ENCODE measurements around the gene CRACR2B.

CRACR2B gene

GRCh38 chr11:842370-843002 lies 14.8 kb downstream of the CRACR2B start, which contains the start of the genes POLR2L and TSPAN4:
TSS of gene POLR2L (minus strand) at chr11:842529. CDS start at chr11:842508, 21 bp downstream.
TSS of gene TSPAN4 (plus strand) at chr11:842852. CDS start at chr11:850305, 7,453 bp downstream.
- Histone ChIP-seq H3K27me3 (replicated peaks) (no peaks in the 10 kb centered on the region), H3K27ac (peak within 1 kb of the TSS; percentile 97), H3K36me3 (replicated peaks) (peaks cover 36% of the 10 kb centered on the region), H3K4me3 (ENCODE audit: low read depth, low read length) (peak within 1 kb of the TSS; percentile 91)
- DNase-seq: peak; percentile 71
- TF ChIP-seq CTCF (IDR thresholded peaks at IDR 0.05; ENCODE audit: low read depth, low read length, missing control alignments): no peak
- in situ Hi-C loops (cut with HindIII; ENCODE audit: low pct_ligation_motif_present, low sequenced_read_pairs): no loop called here

- TF ChIP-seq CTCF (IDR thresholded peaks at IDR 0.05; ENCODE audit: low read depth, low read length, missing control alignments): no peak
- DNase-seq: no peak
- Histone ChIP-seq H3K27ac (peak overlapping the region; percentile 40), H3K4me3 (ENCODE audit: low read depth, low read length) (peak overlapping the region; percentile 91), H3K27me3 (replicated peaks) (no peaks in the 10 kb centered on the region), H3K36me3 (replicated peaks) (peaks cover 30% of the 10 kb centered on the region)
- in situ Hi-C loops (cut with HindIII; ENCODE audit: low pct_ligation_motif_present, low sequenced_read_pairs): no loop called here
These were observed 15.5 kb downstream of the CRACR2B start for GRCh38 chr11:843086-843734.

GRCh38 chr11:843818-844692 lies 16.3 kb downstream of the CRACR2B start:
- Histone ChIP-seq H3K27ac (peak overlapping the region; percentile 40), H3K27me3 (replicated peaks) (no peaks in the 10 kb centered on the region), H3K36me3 (replicated peaks) (peaks cover 22% of the 10 kb centered on the region), H3K4me3 (ENCODE audit: low read depth, low read length) (peak overlapping the region; percentile 91)
- DNase-seq: peak; percentile 76
- TF ChIP-seq CTCF (IDR thresholded peaks at IDR 0.05; ENCODE audit: low read depth, low read length, missing control alignments): no peak
- in situ Hi-C loops (cut with HindIII; ENCODE audit: low pct_ligation_motif_present, low sequenced_read_pairs): no loop called here

- Histone ChIP-seq H3K27me3 (replicated peaks) (no peaks in the 10 kb centered on the region), H3K36me3 (replicated peaks) (peaks cover 13% of the 10 kb centered on the region), H3K27ac (no peak overlapping the region), H3K4me3 (ENCODE audit: low read depth, low read length) (peak overlapping the region; percentile 91)
- no peak for DNase-seq
- in situ Hi-C loops (cut with HindIII; ENCODE audit: low pct_ligation_motif_present, low sequenced_read_pairs): no loop called here
- TF ChIP-seq CTCF (IDR thresholded peaks at IDR 0.05; ENCODE audit: low read depth, low read length, missing control alignments): no peak
These were observed 17.2 kb downstream of the CRACR2B start for GRCh38 chr11:844693-845644.

- H3K27ac ChIP-seq: no peak overlapping the region
- H3K4me3 ChIP-seq (ENCODE audit: low read depth, low read length): peak overlapping the region; percentile 15
- TF ChIP-seq CTCF (IDR thresholded peaks at IDR 0.05; ENCODE audit: low read depth, low read length, missing control alignments): no peak
- in situ Hi-C loops (cut with HindIII; ENCODE audit: low pct_ligation_motif_present, low sequenced_read_pairs): no loop called here
- no peaks in the 10 kb centered on the region for H3K27me3 ChIP-seq (replicated peaks)
- peaks cover 3% of the 10 kb centered on the region for H3K36me3 ChIP-seq (replicated peaks)
- no peak for DNase-seq
These were observed 18.3 kb downstream of the CRACR2B start for GRCh38 chr11:845872-846495.
